Lower leg skin (tissue), 4 donors: Measurements from ENCODE around the gene COL27A1. TPM values are rescaled to one million over a fixed set of nuclear protein-coding genes. Genes with fewer than 3 reads are reported as not detected.

Source experiments
- DNase-seq, 2 donors: peaks; one replicate each; pipeline ENCODE4 v3.0.0-alpha.2; 2019; ENCODE audit warnings: low spot score in 2 of 2
- H3K4me3 ChIP-seq: fragments of 200-600 bp; sonication (generic); 2 replicates; pipeline ENCODE4 v1.5.1; 2017; ENCODE audit warnings: mild to moderate bottlenecking, low read depth; ENCODE audit not compliant: poor library complexity, severe bottlenecking
- CTCF ChIP-seq, 3 donors: fragments of 450-650 bp; IDR thresholded peaks; one replicate each; pipeline ENCODE4 v1.5.1; 2016; ENCODE audit warnings: antibody characterized with exemption in 3 of 3, mild to moderate bottlenecking in 3 of 3, moderate library complexity in 2 of 3
- POLR2A ChIP-seq, 2 donors: fragments of 450-650 bp; IDR thresholded peaks; one replicate each; pipeline ENCODE4 v1.6.1; 2016 to 2017; ENCODE audit warnings: antibody characterized with exemption in 2 of 2, mild to moderate bottlenecking in 1 of 2, moderate library complexity in 1 of 2
- WGBS, 2 donors: methylation state at CpG; one replicate each; pipeline ENCODE4 v1.1.5; 2018; 5-methylcytosine and 5-hydroxymethylcytosine counted together
- intact Hi-C: fragments of 100-400 bp; cut with DNase I; formaldehyde crosslinking; loops from one replicate; pipeline ENCODE4 v1.15.0; 2023; ENCODE audit warnings: low total_unique reads
- total RNA-seq, 4 donors: library from RNA; depleted of rRNA; stranded (reverse); fragments of >200 nt; gene quantifications; one replicate each; pipeline ENCODE4 v1.1.0, GENCODE V29; 2016

COL27A1 gene
- total RNA-seq, 4 donors from 2014 or later: 9.4 to 16.1 (median 12.3) TPM

DNA sequence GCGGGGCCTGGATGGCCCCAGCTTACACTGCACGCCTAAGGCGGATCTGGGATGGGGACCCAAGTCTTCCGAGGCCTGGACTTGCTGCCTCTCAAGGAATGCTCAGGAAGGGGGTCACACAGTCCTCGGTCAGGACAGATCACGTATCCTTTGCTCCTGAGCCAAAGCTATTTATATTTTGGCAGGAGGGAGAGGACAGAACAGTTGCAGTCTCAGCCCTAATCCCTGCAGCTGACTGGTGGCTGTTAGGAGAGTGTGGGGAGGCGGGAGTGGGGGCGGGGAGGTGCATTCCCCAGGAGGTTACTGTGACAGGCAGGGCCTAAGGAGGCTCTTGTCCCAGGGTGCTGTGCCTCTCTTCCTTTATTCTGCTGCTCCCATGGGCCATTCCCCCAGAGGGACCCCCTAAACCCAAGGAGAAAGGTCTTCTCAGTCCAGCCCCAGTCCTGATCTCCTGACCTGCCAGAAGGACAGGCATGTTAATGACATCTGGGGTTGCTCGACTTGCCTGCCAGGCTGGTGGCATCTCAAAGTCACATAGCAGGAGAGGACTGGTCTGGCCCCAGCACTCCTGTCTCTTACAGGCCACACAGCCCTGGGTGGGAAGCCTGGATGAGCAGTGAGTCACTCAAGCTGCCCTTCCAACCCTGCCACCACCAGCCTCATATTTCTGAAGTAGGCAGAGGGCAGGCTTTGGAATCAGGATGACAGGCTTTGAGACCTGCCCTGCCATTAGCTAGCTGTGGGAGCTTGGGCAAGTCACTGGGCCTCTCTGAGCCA lies 51.9 kb downstream of the COL27A1 start:
- intact Hi-C loops: no loop called here
- DNase-seq: no peak
- no peak overlapping the region for H3K4me3 ChIP-seq
- WGBS, 2 donors: 50 to 52% methylated on average over 9 of the region's 9 CpGs
- no peak for TF ChIP-seq CTCF (IDR thresholded peaks at IDR 0.05)
- TF ChIP-seq POLR2A (IDR thresholded peaks at IDR 0.05): no peak

DNA sequence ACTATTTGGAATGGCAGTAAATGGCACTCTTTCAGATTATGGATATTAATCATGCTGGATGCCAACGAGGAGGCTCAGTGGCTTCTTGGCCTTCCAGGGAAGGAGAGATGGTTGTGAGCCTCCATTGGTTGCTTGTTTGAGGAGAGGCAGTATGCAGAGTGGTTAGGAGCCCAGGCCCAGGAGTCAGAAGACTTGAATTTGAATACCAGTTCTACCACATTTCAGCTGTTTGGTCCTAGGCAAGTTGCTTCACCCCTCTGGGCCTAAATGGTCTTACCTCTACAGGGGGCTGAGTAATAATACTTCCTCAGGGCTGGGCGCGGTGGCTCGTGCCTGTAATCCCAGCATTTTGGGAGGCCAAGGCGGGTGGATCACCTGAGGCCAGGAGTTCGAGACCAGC lies 52.5 kb downstream of the COL27A1 start:
- H3K4me3 ChIP-seq: no peak overlapping the region
- DNase-seq: no peak
- intact Hi-C loops: no loop called here
- TF ChIP-seq POLR2A (IDR thresholded peaks at IDR 0.05) (no peak), CTCF (IDR thresholded peaks at IDR 0.05) (no peak)
- 82 to 85% methylated on average over 6 of the region's 6 CpGs for WGBS, 2 donors

DNA sequence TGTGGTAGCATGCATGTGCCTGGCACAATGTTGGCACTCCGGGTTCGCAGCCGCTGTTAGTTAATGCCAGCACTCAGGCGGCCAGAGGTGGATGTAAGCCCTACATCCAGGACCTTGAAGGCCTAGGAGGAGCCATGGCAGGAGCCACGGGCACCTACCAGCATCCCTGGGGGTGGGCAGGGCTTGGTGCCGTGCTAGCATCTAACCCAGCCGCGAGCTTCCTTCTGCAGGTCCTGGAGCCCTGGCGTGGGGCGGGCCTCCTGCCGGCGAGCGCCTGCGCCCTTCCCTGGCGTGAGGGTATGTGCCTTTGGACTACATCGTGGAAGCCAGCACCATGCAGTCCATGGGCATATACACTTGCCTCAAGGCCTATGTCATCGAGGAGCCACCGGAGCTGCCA lies 53.8 kb downstream of the COL27A1 start:
- WGBS, 2 donors: 94 to 98% methylated on average over 13 to 18 of the region's 18 CpGs
- TF ChIP-seq POLR2A (IDR thresholded peaks at IDR 0.05) (no peak), CTCF (IDR thresholded peaks at IDR 0.05) (no peak)
- intact Hi-C loops: no loop called here
- no peak for DNase-seq
- no peak overlapping the region for H3K4me3 ChIP-seq

DNA sequence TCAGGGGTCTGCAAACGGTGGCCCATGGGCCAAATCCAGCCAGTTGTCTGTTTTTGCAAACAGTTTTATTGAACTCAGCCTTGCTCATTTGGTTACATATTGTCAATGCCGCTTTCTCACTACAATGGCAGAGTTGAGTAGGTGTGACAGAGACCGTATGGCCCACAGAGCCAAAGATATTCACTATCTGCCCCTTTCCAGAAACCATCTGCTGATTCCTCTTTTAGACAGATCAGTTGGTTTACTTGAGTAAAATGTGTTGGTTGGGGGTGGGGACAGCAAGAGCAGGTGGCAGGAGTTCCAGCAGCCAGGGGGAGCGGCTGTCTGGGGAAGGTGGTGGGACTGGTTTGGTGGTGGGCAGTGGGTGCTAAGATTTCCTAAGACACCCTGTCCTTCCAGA lies 54.8 kb downstream of the COL27A1 start:
- 90 to 94% methylated on average over 4 of the region's 4 CpGs for WGBS, 2 donors
- no peak for DNase-seq
- no peak overlapping the region for H3K4me3 ChIP-seq
- TF ChIP-seq POLR2A (IDR thresholded peaks at IDR 0.05) (no peak), CTCF (IDR thresholded peaks at IDR 0.05) (no peak)
- intact Hi-C loops: no loop called here

DNA sequence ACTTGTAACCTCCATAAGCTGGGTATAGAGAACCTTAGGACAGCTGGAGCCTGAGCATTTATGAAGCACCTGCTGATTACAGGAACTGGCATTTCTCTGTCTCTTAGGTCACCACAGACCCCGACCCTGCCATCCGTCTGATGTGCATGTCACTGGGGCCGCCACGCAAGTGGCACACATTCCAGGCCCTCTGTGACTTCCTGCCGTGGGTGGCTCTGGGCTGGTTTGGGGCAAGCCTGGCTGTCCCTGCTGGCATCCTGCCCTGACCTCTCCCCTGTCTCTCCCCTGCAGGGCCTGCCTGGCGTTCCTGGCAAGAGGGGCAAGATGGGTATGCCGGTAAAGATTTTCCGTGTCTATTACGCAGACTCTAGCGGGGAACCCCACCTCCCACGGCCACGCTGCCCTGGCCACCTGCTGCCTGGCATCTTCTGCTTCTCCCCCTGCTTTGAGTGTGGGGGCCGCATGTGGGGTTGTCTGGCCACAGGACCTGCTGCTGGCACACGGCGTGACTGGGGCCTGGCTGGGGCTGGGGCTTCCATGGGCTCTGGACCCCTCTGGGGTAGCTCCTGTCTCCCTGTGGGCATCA lies 55.4 kb downstream of the COL27A1 start:
- intact Hi-C loops: no loop called here
- H3K4me3 ChIP-seq: no peak overlapping the region
- 87 to 90% methylated on average over 15 of the region's 15 CpGs for WGBS, 2 donors
- TF ChIP-seq POLR2A (IDR thresholded peaks at IDR 0.05): no peak
- no peak for DNase-seq

DNA sequence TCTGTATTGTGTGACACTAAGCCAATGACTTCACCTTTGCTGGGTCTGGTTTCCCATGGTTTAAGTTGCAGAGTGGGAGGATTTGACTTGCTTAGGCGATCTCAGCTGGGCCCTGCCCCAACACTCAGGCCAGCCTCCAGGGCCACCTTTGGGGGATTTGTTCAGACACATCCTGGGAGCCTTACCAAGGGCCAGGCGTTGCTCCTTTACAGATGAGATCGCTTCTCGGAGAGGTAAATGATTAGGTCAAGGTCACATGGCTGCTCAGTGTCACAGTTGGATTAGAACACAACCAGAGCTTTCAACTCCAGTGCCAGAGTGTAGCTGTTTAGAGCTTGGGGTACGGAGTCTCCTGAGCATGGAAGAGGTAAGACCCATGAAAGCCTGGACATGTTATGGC lies 57.5 kb downstream of the COL27A1 start:
- DNase-seq: no peak
- TF ChIP-seq CTCF (IDR thresholded peaks at IDR 0.05) (no peak), POLR2A (IDR thresholded peaks at IDR 0.05) (no peak)
- WGBS, 2 donors: 77 to 90% methylated on average over 5 of the region's 5 CpGs
- no peak overlapping the region for H3K4me3 ChIP-seq
- intact Hi-C loops: no loop called here
